OCI-LY7 (cell line): Measurements from ENCODE around the gene TMCC1.

Experiments used
- EZH2phosphoT487 ChIP-seq: fragments of 200-600 bp; sonication (generic); IDR thresholded peaks from 2 replicates; pipeline ENCODE4 v1.6.1; 2018; ENCODE audit warnings: low read depth, borderline replicate concordance, mild to moderate bottlenecking, mixed run types, antibody characterized with exemption, low read length, moderate library complexity, mixed read lengths
- TF ChIP-seq, protein P1 (sequence below): fragments of 200-600 bp; sonication (generic); conservative IDR thresholded peaks from 2 replicates; pipeline ENCODE4 v1.5.1; 2014; ENCODE audit warnings: mild to moderate bottlenecking, antibody characterized with exemption, low read length, moderate library complexity, mixed read lengths

DNA sequence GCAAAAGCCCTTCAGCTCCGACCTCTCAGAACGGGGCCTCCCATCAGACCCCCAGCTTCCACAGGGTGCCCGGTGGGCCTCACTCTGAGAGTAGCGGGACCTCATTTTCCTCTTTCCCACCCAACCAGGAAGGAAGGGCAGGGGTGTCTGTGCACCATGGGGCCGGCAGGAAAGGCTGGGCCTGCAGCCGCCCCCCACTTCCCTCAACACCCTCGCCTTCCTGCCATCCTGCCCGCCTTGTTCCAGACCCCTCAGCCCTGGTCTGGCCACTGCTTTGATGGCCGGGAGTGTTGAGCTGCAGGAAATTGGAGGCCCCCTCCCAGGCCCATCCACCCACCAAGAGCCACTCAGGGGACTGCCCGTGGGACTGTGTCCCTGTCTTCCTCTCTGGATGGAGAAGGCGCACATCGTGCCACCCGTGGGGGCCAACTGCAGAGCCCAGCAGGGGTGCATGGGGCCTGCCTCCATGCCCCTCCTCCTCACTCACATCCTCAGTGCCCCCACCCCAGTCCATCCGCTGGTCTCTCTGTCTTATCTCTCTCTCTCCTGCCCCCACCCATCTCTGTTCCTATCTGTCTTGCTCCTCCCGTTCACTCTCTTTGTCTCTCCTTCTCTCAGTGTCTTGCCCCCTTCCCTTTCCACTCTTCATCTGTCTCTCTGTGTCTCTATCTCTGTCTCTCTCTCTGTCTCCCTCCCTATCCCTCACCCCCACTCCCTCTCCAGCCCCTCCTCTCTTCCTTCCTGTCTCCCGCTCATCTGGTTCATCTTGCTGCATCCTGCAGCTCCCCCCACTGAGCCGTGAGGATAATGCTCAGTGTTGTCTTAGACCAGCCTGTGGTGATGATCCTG lies 285.2 kb downstream of the TMCC1 start:
- TF ChIP-seq, protein P1, sequence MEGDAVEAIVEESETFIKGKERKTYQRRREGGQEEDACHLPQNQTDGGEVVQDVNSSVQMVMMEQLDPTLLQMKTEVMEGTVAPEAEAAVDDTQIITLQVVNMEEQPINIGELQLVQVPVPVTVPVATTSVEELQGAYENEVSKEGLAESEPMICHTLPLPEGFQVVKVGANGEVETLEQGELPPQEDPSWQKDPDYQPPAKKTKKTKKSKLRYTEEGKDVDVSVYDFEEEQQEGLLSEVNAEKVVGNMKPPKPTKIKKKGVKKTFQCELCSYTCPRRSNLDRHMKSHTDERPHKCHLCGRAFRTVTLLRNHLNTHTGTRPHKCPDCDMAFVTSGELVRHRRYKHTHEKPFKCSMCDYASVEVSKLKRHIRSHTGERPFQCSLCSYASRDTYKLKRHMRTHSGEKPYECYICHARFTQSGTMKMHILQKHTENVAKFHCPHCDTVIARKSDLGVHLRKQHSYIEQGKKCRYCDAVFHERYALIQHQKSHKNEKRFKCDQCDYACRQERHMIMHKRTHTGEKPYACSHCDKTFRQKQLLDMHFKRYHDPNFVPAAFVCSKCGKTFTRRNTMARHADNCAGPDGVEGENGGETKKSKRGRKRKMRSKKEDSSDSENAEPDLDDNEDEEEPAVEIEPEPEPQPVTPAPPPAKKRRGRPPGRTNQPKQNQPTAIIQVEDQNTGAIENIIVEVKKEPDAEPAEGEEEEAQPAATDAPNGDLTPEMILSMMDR = peak; percentile 68
- TF ChIP-seq EZH2phosphoT487 = no peak
